HG03575 (cell line): ENCODE data around the gene MRPS7.

Experiments
- ATAC-seq: cut with Tn5 transposase; IDR thresholded peaks from one replicate; pipeline ENCODE4 v1.9.1; 2021; ENCODE audit not compliant: unreplicated experiment, insufficient number of reproducible peaks, low FRiP score; ENCODE audit errors: extremely low read depth

The MRPS7 gene

DNA sequence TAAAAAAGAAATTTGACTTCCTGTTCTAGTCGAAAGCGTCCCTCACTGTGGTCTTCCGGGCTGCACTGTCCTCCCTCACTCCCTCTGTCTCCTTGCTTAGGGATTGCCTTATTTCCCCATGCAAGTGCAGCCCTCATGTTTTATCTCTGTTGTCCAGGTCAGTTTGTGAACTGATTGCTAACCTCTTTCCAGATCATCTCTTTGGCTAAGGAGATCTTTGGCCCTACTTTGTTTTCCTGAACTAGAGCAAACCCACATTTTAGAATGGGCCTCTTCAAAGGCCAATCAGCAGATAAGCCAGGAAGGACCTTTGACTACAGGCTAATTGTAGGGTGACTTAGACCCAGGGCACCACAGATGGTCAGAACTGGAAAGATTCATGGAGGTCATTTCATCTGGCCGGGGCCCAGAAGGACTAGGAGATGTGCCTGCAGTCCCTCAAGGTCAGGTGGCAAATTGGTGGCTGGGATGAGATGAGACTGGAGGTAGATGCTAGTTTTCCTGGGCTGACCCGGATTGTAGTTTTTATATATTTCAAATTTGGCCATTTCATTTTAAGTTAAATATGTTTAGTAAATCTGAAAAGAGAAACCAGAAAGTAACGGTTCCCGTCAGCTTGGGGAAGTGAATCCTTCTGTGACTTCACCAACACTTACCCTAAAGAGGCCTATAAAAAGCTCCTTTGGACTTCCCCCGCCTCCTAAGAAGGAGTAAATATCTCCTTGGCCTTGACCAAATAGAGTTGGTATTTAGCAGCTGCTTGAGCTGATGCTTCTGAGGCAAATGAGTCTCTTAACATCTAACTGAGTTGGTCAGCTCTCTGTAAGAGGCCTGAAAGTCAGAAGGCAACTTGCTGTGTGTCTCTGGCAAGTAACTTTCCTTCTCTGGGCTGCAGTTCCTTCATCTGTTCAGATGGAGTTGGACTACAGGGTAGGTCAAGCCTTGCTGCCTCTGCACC, 33.8 kb downstream of the MRPS7 start:
- peak; percentile 47 for ATAC-seq

DNA sequence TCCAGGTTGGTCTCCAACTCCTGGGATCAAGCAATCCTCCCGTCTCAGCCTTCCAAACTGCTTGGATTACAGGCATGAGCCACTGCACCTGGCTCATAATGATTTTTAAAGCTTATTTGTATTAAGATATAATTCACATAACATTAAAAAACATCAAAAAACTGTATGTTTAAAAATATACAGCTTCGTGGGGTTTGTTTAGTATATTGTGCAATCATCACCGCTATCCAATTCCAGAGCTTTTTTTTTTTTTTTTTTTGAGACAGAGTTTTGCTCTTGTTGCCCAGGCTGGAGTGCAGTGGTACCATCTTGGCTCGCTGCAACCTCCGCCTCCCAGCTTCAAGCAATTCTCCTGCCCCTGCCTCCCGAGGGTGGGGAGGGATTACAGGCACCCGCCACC, 38.6 kb downstream of the MRPS7 start:
- ATAC-seq, result no peak

DNA sequence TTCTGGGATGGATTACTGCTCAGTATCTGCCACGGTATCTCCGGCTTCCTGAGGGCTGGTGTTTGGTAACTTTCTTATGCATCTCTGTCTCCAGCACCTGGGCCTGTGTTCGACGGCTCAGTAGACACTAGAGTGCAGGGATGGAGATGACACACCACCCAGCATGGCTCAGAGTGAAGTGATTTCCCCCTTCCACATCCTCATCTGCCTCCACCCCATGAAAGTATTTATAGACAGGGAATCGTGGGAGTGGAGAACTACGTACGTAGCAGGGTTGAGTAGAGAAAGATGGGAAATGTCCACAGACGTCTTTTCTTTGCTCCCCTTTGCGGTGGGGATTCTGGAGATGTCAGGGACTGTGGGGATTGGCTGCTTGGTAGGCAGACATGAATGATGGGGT, 39.4 kb downstream of the MRPS7 start:
- ATAC-seq, result no peak

DNA sequence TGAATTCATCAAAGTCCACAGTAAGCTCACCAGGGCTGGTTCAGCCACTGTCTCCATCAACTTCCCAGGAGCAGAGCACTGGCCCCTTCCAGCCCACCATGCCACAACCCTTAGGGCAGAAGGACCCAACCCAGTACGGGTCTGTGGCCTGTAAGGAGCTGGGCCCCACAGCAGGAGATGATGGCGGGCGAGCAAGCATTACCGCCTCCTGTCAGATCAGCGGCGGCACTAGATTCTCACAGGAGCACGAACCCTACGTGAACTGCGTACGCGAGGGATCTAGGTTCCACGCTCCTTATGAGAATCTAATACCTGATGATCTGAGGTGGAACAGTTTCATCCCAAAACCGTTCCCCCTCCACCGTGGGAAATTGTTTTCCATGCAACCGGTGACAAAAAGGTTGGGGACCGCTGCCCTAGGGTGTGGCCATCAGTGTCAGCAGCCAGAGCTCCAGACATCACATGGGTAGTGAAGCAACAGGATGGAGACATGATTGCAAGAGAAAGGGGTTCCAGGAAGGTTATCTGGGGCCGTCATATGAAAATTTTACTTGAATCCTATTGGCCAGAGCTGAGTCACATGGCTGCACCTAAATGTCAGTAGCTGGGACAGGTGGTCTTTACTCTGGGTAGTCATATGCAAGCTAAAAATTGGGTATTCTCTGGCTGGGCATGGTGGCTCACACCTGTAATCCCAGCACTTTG, 40.0 kb downstream of the MRPS7 start:
- ATAC-seq, result no peak

DNA sequence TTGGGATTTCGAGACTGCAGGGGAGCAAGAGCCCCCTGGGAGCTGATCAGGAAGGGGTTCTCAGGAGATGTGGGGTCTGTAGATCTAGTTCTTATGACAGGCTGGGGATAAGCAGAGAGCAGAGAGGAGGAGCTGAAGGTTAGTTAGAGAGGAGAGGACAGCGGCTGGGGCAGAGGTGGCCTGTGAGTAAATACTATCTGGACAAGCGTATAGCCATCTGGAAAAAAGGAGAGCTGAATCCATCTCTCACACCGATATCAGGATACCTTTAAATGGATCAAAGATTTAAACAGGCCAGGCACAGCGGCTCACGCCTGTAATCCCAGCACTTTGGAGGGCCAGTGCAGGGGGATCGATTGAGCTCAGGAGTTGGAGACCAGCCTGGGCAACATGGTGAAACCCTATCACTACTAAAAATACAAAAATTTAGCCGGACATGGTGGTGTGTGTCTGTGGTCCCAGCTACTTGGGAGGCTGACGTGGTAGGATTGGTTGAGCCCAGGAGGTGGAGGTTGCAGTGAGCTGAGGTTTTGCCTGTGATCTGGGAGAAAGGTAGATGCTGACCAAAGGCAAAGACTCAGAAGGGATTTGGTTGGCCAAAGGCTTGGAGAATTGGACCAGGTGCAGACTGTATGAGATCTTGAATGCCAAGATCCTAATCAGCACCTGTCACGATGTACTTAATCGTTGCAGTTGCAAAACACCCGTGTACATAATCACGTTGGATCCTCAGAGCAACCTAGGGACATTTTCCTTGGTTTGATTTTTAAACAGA, 46.5 kb downstream of the MRPS7 start:
- no peak for ATAC-seq

DNA sequence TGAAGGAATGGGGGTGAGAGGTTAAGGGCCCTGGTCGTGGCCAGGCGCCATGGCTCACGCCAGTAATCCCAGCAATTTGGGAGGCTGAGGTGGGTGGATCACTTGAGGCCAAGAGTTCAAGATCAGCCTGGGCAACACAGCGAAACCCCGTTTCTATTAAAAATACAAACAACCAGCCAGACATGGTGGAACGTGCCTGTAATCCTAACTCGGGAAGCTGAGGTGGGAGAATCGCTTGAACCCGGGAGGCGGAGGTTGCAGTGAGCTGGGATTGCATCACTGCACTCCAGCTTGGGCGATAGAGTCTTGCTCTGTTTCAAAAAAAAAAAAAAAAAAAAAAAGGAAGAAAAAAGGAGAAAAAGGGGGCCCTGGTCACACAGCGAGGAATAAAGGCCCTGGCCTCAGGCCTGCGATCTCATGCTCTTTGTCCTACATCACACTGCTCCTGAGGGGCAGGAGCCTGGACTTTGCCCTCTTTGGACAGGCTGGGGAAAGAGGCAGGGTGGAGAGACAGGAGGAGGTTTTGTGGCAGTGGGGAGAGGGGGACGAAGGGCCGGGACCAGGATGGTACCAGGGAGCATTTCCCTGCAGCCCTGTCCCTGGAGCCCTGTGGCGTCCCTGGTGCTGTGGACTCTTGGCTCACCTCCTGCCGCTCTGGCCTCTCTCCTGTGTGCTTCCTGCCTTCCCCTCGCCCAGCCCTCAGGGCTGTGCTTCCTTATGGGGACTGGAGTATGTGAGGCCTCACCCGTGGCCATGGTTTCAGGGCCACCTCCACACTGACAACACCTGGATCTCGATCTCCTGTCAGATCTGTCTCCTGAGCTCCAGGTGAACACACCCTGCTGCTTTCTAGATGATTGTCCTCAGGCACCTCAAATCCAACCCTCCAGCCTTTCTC, 47.3 kb downstream of the MRPS7 start:
- no peak for ATAC-seq

DNA sequence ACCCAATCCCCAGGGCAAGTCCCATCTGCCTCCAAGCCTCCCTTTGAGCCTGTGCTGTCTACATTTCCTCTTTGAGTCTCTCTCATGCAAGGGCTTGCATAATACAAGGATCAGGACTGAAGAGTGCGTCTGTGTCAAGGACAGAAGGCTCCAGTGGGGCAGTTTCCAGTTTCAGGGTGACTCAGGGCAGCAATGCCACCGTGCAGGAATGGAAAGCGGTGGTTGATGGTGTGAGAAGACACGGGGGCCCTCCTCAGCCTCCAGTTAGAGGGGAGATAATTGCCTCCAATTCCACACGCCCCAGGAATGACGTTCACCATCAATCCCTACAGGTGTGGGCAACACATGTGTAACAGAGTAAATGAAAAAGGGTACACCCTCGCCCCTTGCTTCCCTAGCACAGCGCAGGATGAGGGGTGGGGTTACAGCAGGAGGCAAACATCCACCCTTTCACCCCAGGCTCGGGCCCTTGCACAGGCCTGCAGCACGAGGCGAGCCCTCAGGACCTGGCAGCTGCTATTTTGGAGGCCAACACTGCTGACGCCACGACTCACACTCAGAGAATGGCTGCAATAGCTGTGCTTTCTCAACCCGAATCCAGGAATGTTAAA, 52.4 kb downstream of the MRPS7 start:
- ATAC-seq, result no peak

DNA sequence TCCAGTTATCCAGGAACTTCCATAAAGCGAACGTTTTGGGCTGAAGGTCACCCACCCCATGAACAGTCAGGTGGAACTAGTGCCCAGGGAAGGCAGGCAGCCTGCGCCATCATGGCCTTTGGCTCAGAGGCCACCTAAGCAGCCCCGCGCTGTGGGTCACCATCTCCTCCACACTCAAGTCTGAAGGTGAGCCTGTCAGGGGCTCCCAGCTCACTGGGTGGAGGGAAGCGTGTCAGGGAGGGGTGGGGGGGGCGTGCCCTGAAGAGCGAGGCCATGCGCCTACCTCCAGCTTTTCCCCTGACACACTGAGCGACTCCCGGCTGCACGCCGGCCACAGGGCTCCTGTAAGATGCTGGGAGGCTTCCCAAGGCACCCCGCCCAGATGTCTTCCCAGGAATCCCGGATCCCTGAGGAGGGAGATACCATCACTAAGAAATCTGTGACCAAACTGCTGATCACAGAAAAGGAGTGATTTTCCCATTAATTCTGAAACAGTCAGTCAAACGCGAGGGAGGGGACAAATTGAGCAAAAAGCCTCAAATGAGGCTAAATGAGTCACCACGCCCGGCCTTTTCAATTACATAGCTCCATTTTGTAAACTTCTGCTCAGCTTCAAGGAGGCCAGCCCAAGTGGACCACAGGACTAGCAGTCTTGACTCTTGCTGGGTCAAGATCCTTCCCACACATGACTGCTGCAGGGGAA, 54.0 kb downstream of the MRPS7 start:
- no peak for ATAC-seq
